OCI-LY1 (cell line): ENCODE data around the gene TTC28.

ENCODE experiments used
- H2AFZ ChIP-seq: fragments of 200-600 bp; sonication (generic), shearing (Covaris generic); 2 replicates; pipeline ENCODE4 v1.6.0; 2014; ENCODE audit warnings: antibody characterized with exemption, mild to moderate bottlenecking, low read length
- H3F3A ChIP-seq: fragments of 200-600 bp; sonication (generic), shearing (Covaris generic); 2 replicates; pipeline ENCODE4 v1.6.0; 2014; ENCODE audit warnings: mild to moderate bottlenecking, antibody characterized with exemption, low read length, moderate library complexity; ENCODE audit not compliant: insufficient read depth
- H3K27ac ChIP-seq: fragments of 200-600 bp; sonication (generic); 2 replicates; pipeline ENCODE4 v1.5.1; 2014; ENCODE audit warnings: low read length, mixed run types, mild to moderate bottlenecking, low read depth; ENCODE audit not compliant: poor library complexity, severe bottlenecking
- H3K27me3 ChIP-seq: fragments of 200-600 bp; sonication (generic); 2 replicates; pipeline ENCODE4 v1.6.0; 2014; ENCODE audit warnings: antibody characterized with exemption, mild to moderate bottlenecking, low read length, moderate library complexity; ENCODE audit not compliant: insufficient read depth
- H3K36me3 ChIP-seq: fragments of 200-600 bp; sonication (generic); 2 replicates; pipeline ENCODE4 v1.6.1; 2014; ENCODE audit warnings: mild to moderate bottlenecking, antibody characterized with exemption, low read length, moderate library complexity, mixed read lengths; ENCODE audit not compliant: insufficient read depth
- H3K4me1 ChIP-seq: fragments of 200-600 bp; sonication (generic); 2 replicates; pipeline ENCODE4 v1.5.1; 2014; ENCODE audit warnings: mild to moderate bottlenecking, low read length, moderate library complexity; ENCODE audit not compliant: insufficient read depth, severe bottlenecking
- H3K4me2 ChIP-seq: fragments of 200-600 bp; sonication (generic), shearing (Covaris generic); 2 replicates; pipeline ENCODE4 v1.6.1; 2014; ENCODE audit warnings: low read length
- H3K4me3 ChIP-seq: fragments of 200-600 bp; sonication (generic); 2 replicates; pipeline ENCODE4 v1.5.1; 2014; ENCODE audit warnings: low read length, low read depth, mild to moderate bottlenecking, mixed read lengths; ENCODE audit not compliant: poor library complexity, severe bottlenecking
- H3K79me2 ChIP-seq: fragments of 200-600 bp; shearing (Covaris generic); 2 replicates; pipeline ENCODE4 v1.6.1; 2016; ENCODE audit warnings: mixed run types, low read length, mixed read lengths; ENCODE audit not compliant: insufficient read depth
- H3K9ac ChIP-seq: fragments of 200-600 bp; sonication (generic), shearing (Covaris generic); 2 replicates; pipeline ENCODE4 v1.6.1; 2014; ENCODE audit warnings: mild to moderate bottlenecking, low read length, mixed read lengths
- H3K9me2 ChIP-seq: fragments of 200-600 bp; sonication (generic), shearing (Covaris generic); 2 replicates; pipeline ENCODE4 v1.6.1; 2014; ENCODE audit warnings: low read depth, mild to moderate bottlenecking, low read length, mixed read lengths
- H3K9me3 ChIP-seq: fragments of 200-600 bp; shearing (Covaris generic); 2 replicates; pipeline ENCODE4 v1.6.1; 2014; ENCODE audit warnings: low read length, mixed read lengths
- H4K20me1 ChIP-seq: fragments of 200-600 bp; sonication (generic), shearing (Covaris generic); 2 replicates; pipeline ENCODE4 v1.6.0; 2016; ENCODE audit warnings: mild to moderate bottlenecking, low read length; ENCODE audit not compliant: insufficient read depth
- CTCF ChIP-seq: fragments of 200-600 bp; sonication (generic), shearing (Covaris generic); IDR thresholded peaks from 2 replicates; pipeline ENCODE4 v1.5.1; 2017; ENCODE audit warnings: mild to moderate bottlenecking, antibody characterized with exemption, low read length, moderate library complexity, mixed read lengths
- EZH2 ChIP-seq: fragments of 200-600 bp; sonication (generic), shearing (Covaris generic); IDR thresholded peaks from 2 replicates; pipeline ENCODE4 v1.8.0; 2017; ENCODE audit warnings: borderline replicate concordance, mixed run types, mild to moderate bottlenecking, antibody characterized with exemption, low read length, moderate library complexity, mixed read lengths

Gene TTC28

GRCh38 chr22:28379075-28379779 lies 300.4 kb downstream of the TTC28 start:
- Histone ChIP-seq H3K9me3 (no peaks in the 10 kb centered on the region), H4K20me1 (no peaks in the 10 kb centered on the region), H3K79me2 (no peaks in the 10 kb centered on the region), H3K4me1 (no peaks in the 10 kb centered on the region), H3F3A (no peaks in the 10 kb centered on the region), H3K9ac (no peak overlapping the region), H3K27me3 (no peaks in the 10 kb centered on the region), H3K4me3 (no peak overlapping the region), H2AFZ (no peak overlapping the region), H3K36me3 (no peaks in the 10 kb centered on the region), H3K27ac (no peak overlapping the region), H3K4me2 (no peak overlapping the region), H3K9me2 (no peaks in the 10 kb centered on the region)
- TF ChIP-seq EZH2 (no peak), CTCF (no peak)

GRCh38 chr22:28375761-28376534 lies 303.7 kb downstream of the TTC28 start:
- H3K4me1 ChIP-seq: no peaks in the 10 kb centered on the region
- H4K20me1 ChIP-seq: no peaks in the 10 kb centered on the region
- no peaks in the 10 kb centered on the region for H3K36me3 ChIP-seq
- no peaks in the 10 kb centered on the region for H3K9me2 ChIP-seq
- no peak overlapping the region for H3K4me3 ChIP-seq
- TF ChIP-seq CTCF (no peak), EZH2 (no peak)
- H3K9me3 ChIP-seq: no peaks in the 10 kb centered on the region
- no peaks in the 10 kb centered on the region for H3F3A ChIP-seq
- no peak overlapping the region for H3K9ac ChIP-seq
- no peak overlapping the region for H3K27ac ChIP-seq
- no peaks in the 10 kb centered on the region for H3K79me2 ChIP-seq
- no peak overlapping the region for H2AFZ ChIP-seq
- H3K4me2 ChIP-seq: no peak overlapping the region
- H3K27me3 ChIP-seq: no peaks in the 10 kb centered on the region

- no peaks in the 10 kb centered on the region for H4K20me1 ChIP-seq
- H3K4me3 ChIP-seq: no peak overlapping the region
- H3K27ac ChIP-seq: no peak overlapping the region
Measured at GRCh38 chr22:28373831-28374230, 305.8 kb downstream of the TTC28 start.

More at GRCh38 chr22:28373831-28374230, 305.8 kb downstream of the TTC28 start:
- Histone ChIP-seq H3K9ac (no peak overlapping the region), H3K27me3 (no peaks in the 10 kb centered on the region), H3K4me1 (no peaks in the 10 kb centered on the region), H3K36me3 (no peaks in the 10 kb centered on the region), H3K79me2 (no peaks in the 10 kb centered on the region), H3F3A (no peaks in the 10 kb centered on the region), H3K9me2 (no peaks in the 10 kb centered on the region), H2AFZ (no peak overlapping the region), H3K9me3 (0 out of 2 replicates have a peak, but pooled peaks cover 1% of the 10 kb centered on the region), H3K4me2 (no peak overlapping the region)
- no peak for TF ChIP-seq CTCF
- no peak for TF ChIP-seq EZH2
